ELR (cell line): Measurements from ENCODE around the gene KPNA1.

Experiments used
- DNase-seq: peaks from one replicate; pipeline ENCODE4 v3.0.0-alpha.2; 2015; ENCODE audit warnings: low read depth

KPNA1 gene

DNA sequence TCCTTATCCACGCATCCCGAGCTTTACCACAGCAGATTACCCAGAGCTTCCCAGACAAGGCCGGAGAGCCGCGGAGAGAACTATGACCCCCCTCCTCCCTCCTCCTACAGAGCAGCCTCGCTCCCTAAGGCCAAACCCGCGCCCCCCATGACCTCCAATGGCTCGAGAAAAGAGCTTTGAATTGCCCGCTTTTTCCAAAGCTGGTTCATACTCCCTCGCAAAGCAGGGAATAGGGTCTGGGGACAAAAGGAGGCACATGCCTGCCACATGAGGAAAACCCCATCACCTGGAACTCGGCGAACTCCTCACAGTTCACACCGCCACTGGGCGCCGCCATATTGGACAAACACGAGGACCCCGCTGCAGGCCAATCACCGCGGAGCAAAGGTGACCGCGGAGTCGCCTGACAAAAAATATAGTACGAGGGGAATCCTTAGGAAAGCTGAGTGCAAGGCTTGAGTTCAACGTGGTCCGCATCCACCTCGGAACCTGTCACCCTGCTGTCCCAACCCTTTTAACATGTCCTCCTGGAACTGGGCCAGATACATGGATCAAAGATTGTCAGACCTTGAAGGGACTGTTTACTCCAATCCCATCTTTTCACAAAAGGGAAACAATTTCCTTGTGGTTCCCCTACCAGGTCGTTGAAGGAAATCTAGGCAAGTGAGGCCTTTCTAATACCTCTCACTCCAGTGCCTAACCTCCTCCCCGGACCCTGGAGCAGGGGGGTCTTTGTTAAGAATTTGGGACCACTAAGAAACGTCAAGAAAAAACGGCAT is 131.7 kb downstream of the KPNA1 start, which contains the start of gene MIX23:
TSS of gene MIX23 (minus strand) at position 344 of the 779 bp plus-strand sequence. CDS start at position 337, 7 bp downstream.
- peak; percentile 91 for DNase-seq

DNA sequence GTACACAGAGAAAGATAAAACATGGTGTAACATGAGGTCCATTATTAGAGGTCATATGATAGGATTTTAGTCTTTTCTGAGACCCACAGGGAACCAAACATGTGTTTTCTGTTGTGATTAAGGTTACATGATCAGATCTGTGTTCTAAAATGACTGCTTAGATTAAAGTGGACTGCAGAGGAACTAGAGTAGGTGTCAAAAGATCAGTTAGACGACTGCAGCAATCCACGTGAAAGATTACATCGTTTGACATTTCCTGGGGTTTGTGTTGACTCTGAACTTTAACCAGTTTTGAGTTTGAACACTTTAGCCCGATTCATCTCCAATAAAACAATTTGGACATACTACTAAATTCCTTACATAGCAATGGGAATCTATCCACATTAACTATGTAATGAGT is 136.8 kb downstream of the KPNA1 start:
- DNase-seq = no peak

DNA sequence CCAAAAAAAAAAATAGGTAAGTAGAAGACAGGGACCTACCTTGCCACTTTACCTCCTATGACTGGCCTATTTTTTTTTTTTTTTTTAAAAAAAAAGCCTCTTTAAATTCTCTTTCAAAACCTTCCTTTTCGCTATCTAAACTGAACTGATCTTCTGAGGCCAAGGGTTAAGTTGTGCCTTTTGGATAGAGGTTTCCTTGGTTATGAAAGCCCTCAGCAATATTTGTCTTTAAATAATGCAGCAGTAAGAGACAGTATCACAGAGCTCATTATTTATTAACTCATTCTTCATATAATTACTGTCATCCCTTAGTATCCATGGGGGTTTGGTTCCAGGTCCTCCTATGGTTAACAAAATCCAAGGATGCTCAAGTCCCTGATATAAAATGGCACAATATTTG is 140.7 kb downstream of the KPNA1 start:
- no peak for DNase-seq
